ENCODE measurements around the gene ODF2L.

The ODF2L gene

DNA sequence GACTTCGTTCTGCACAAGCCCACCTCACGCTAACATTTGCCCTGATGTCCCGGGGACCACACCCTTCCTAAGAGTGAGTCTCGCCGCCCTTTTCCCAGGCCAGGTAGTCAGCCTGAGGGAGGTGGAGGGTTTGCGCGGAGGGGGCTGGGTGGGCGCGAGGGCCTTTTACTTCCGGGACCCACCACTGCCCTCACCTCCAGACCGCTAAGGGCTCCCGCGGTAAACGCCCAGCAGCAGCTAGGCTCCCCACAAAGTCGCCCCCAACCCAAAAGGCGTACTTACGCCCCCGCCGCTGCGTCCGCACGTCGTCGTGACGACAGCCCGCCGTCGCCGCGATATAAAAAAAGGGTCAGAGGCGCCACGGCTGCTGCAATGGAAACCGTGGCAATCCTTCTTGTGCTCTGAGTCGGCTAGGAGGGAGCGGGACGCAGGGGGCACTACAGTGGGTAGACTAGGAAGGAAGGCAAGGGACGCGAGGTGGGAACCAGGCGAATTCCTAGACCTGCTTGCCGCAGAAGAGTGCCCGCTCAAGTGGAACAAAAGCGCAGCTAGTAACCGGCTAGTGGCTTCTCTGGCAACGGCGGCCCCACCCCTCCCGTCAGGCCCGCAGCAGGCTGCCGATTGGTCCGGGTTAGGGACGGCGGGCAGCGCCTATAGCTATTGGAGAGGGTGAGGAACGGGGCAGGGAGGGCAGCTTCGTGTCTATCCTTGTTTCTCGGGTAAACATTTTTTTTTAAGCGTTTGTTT, at the start of gene ODF2L:
Gene ODF2L, minus strand, starts transcription at position 573 of the 747 bp plus-strand sequence. CDS start 9,296 bp downstream, outside the sequence.
- no peak for TF ChIP-seq CTCF (IDR thresholded peaks at IDR 0.05)
- peak within 1 kb of the TSS; percentile 68 to 78 for H3K27ac ChIP-seq
- H3K27me3 ChIP-seq = no peaks in the 10 kb centered on the region
- no peaks in the 10 kb centered on the region for H3K9me3 ChIP-seq
- peak within 1 kb of the TSS; percentile 67 to 85 for H3K4me3 ChIP-seq
- intact Hi-C loops (cut with DNase I; ENCODE audit: low total_unique reads) = no loop called here
- H3K36me3 ChIP-seq = no peaks in the 10 kb centered on the region
- peak; percentile 92 for DNase-seq
- peaks cover 0 to 16% (median 7%) of the 10 kb centered on the region in 4 donors for H3K4me1 ChIP-seq

GRCh38 chr1:86445919-86446318, 49.8 kb upstream of the ODF2L start:
- no peak for DNase-seq
- H3K4me1 ChIP-seq = no peaks in the 10 kb centered on the region
- no peaks in the 10 kb centered on the region for H3K36me3 ChIP-seq
- no peak overlapping the region for H3K4me3 ChIP-seq
- no peak for TF ChIP-seq CTCF (IDR thresholded peaks at IDR 0.05)
- H3K9me3 ChIP-seq = no peaks in the 10 kb centered on the region
- H3K27me3 ChIP-seq = no peaks in the 10 kb centered on the region
- intact Hi-C loops (cut with DNase I; ENCODE audit: low total_unique reads) = no loop called here
- no peak overlapping the region for H3K27ac ChIP-seq

DNA sequence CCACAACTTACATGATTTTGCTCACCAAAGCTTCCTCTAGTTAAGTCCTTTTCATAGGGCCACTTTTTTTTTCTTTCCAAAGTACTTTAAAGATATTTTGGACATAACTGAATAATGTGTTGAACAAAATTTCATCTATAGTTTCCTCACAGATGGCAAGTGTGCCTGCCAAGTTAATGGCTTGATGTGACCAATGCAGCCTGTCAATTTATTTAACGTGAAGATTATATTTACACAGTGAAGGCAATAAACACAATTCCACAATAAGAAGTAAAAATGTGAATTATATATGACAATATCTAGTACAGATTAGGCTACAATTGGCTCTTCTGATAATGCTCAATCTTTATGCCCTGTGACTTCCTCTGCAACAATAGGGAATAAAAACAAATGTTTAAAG, 45.9 kb upstream of the ODF2L start:
- no peaks in the 10 kb centered on the region for H3K36me3 ChIP-seq
- no peaks in the 10 kb centered on the region for H3K4me1 ChIP-seq
- TF ChIP-seq CTCF (IDR thresholded peaks at IDR 0.05) = no peak
- intact Hi-C loops (cut with DNase I; ENCODE audit: low total_unique reads) = no loop called here
- H3K4me3 ChIP-seq = no peak overlapping the region
- no peak for DNase-seq
- no peaks in the 10 kb centered on the region for H3K9me3 ChIP-seq
- H3K27me3 ChIP-seq = no peaks in the 10 kb centered on the region
- H3K27ac ChIP-seq = no peak overlapping the region

DNA sequence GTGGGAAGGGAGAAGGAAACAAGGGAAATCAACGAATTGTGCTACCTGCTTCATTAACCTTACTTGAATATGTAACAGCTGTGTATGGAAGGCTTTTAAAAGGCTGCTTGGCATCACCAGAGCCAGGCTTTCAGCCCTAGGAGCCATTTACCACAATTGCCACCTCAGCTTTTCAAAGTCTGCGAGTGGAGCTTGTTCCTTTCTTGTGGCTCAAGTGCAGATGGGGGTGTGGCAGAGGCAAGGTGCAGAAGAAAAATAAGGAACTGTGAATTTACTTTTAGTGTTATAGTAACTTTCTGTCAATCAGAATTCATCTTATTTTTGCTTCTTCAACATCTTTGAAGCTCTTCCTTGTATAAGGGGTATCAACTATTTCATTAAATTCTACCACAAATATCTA, 45.5 kb upstream of the ODF2L start:
- no peak overlapping the region for H3K4me3 ChIP-seq
- no peak for DNase-seq
- no peaks in the 10 kb centered on the region for H3K36me3 ChIP-seq
- H3K4me1 ChIP-seq = no peaks in the 10 kb centered on the region
- intact Hi-C loops (cut with DNase I; ENCODE audit: low total_unique reads) = no loop called here
- no peak for TF ChIP-seq CTCF (IDR thresholded peaks at IDR 0.05)
- no peaks in the 10 kb centered on the region for H3K9me3 ChIP-seq
- H3K27ac ChIP-seq = no peak overlapping the region
- H3K27me3 ChIP-seq = no peaks in the 10 kb centered on the region

- Histone ChIP-seq H3K36me3 (no peaks in the 10 kb centered on the region), H3K4me1 (no peaks in the 10 kb centered on the region), H3K9me3 (no peaks in the 10 kb centered on the region), H3K27ac (no peak overlapping the region), H3K4me3 (no peak overlapping the region), H3K27me3 (no peaks in the 10 kb centered on the region)
- intact Hi-C loops (cut with DNase I; ENCODE audit: low total_unique reads) = no loop called here
- TF ChIP-seq CTCF (IDR thresholded peaks at IDR 0.05) = no peak
- no peak for DNase-seq
Observed at GRCh38 chr1:86436041-86436440, 39.9 kb upstream of the ODF2L start.
